Adrenal gland (tissue), 12 donors: Measurements from ENCODE around the gene EML6. TPM values are rescaled to one million over a fixed set of nuclear protein-coding genes. Genes with fewer than 3 reads are reported as not detected.

Experiments used
- DNase-seq, 7 donors: peaks; one replicate each; pipeline ENCODE4 v3.0.0-alpha.2; 2019 to 2020
- H3K27ac ChIP-seq, 5 donors: fragments of 200-600 bp; sonication (generic) in 4 of 5; 1 replicate in 3 of 5; 2 replicates in 2 of 5; pipeline versions ENCODE4 v1.5.1 to v1.8.0; 2016 to 2020; ENCODE audit warnings: mild to moderate bottlenecking in 1 of 5
- H3K27me3 ChIP-seq: fragments of 200-600 bp; 2 replicates; pipeline ENCODE4 v1.8.0; 2021
- H3K36me3 ChIP-seq, 2 donors: fragments of 200-600 bp; replicated peaks in 1 of 2; 1 replicate in 1 of 2; 2 replicates in 1 of 2; pipeline versions ENCODE4 v1.5.1 to v1.8.0; 2018 to 2022
- H3K4me1 ChIP-seq, 2 donors: fragments of 200-600 bp; replicated peaks in 1 of 2; 1 replicate in 1 of 2; 2 replicates in 1 of 2; pipeline versions ENCODE4 v1.5.1 to v1.8.0; 2018 to 2021
- H3K4me3 ChIP-seq, 4 donors: fragments of 200-600 bp; sonication (generic) in 3 of 4; one replicate each; pipeline ENCODE4 v1.5.1; 2016 to 2018
- H3K9me3 ChIP-seq, 3 donors: fragments of 200-600 bp; sonication (generic) in 1 of 3; replicated peaks in 1 of 3; 1 replicate in 2 of 3; 2 replicates in 1 of 3; pipeline versions ENCODE4 v1.5.1 to v1.8.0; 2016 to 2021
- CTCF ChIP-seq, 6 experiments: fragments of 450-650 bp in 4 of 6; fragments of 200-600 bp in 2 of 6; sonication (generic) in 1 of 6; IDR thresholded peaks; 1 replicate in 5 of 6; 2 replicates in 1 of 6; pipeline versions ENCODE4 v1.5.1 to v1.8.0; 2016 to 2021; ENCODE audit warnings: antibody characterized with exemption in 6 of 6, mild to moderate bottlenecking in 2 of 6, moderate library complexity in 1 of 6
- POLR2A ChIP-seq, 2 donors: fragments of 450-650 bp; IDR thresholded peaks; one replicate each; pipeline ENCODE4 v1.6.1; 2017; ENCODE audit warnings: antibody characterized with exemption in 2 of 2, mild to moderate bottlenecking in 2 of 2, moderate library complexity in 1 of 2
- WGBS, 4 donors: extraction: QIAGEN DNeasy Blood & Tissue Kit in 2 of 4; methylation state at CpG; one replicate each; pipeline versions ENCODE4 v1.1.5 to v1.1.7; 2013 to 2017; 5-methylcytosine and 5-hydroxymethylcytosine counted together
- intact Hi-C, 2 donors: fragments of 100-400 bp; cut with DNase I; formaldehyde crosslinking; loops; one replicate each; pipeline versions ENCODE4 v1.14.1 to v1.15.0; 2022 to 2023
- polyA plus RNA-seq, 3 donors: library from polyadenylated mRNA; stranded (reverse); fragments of 200-250 nt in 2 of 3; fragments of 350-450 nt in 1 of 3; fragmentation: Illumina TruSeq in 1 of 3; extraction: RNeasy Lipid Tissue Mini Kit (QIAGEN cat#74804) in 1 of 3; gene quantifications; one replicate each; pipeline ENCODE4 v1.2.3, GENCODE V29; 2013 to 2014
- total RNA-seq, 9 donors: library from RNA; depleted of rRNA in 4 of 9; stranded (reverse); fragments of >200 nt in 4 of 9; fragments of 120-200 nt in 1 of 9; fragmentation: NEBNext Ultra II Directional in 1 of 9; extraction: Animal tissue kit (Norgen Biotek cat#: 25700) in 1 of 9; gene quantifications; one replicate each; pipeline versions ENCODE4 v1.1.0 to v1.2.4, GENCODE V29; 2013 to 2023
- donor health status: healthy with polysubstance abuse.
- donor health status: Bipolar disorder and iron deficiency.
- donor health status: DM: yes; HTN: yes; CAD: no.
- donor health status: DM: no; HTN: no; CAD: no.
- donor health status: DM: no; HTN: no; CAD: no.
- donor health status: DM: yes; HTN: yes; CAD: no.

Gene EML6
- total and polyA plus RNA-seq, 12 donors: 6.0 to 19.3 (median 10.9) TPM

GRCh38 chr2:54791831-54792230 lies 68.4 kb downstream of the EML6 start:
- intact Hi-C loops: no loop called here
- TF ChIP-seq CTCF (IDR thresholded peaks at IDR 0.05): no peak
- no peak for TF ChIP-seq POLR2A (IDR thresholded peaks at IDR 0.05)
- H3K4me1 ChIP-seq: no peaks in the 10 kb centered on the region

GRCh38 chr2:54797307-54797706 lies 73.8 kb downstream of the EML6 start:
- TF ChIP-seq CTCF (IDR thresholded peaks at IDR 0.05) (no peak), POLR2A (IDR thresholded peaks at IDR 0.05) (no peak)
- no peak overlapping the region for H3K27ac ChIP-seq
- DNase-seq: no peak
- H3K4me1 ChIP-seq: no peaks in the 10 kb centered on the region
- intact Hi-C loops: no loop called here
- WGBS, 4 donors: 91 to 97% (median 93%) methylated on average over 4 of the region's 4 CpGs
- no peaks in the 10 kb centered on the region for H3K9me3 ChIP-seq
- H3K27me3 ChIP-seq: no peaks in the 10 kb centered on the region
- H3K36me3 ChIP-seq: no peaks in the 10 kb centered on the region
- H3K4me3 ChIP-seq: no peak overlapping the region

More at GRCh38 chr2:54791831-54792230, 68.4 kb downstream of the EML6 start:
- Histone ChIP-seq H3K4me3 (no peak overlapping the region), H3K36me3 (no peaks in the 10 kb centered on the region), H3K9me3 (no peaks in the 10 kb centered on the region), H3K27me3 (no peaks in the 10 kb centered on the region), H3K27ac (no peak overlapping the region)
- DNase-seq: no peak
- WGBS, 4 donors: 78 to 91% (median 87%) methylated on average over 3 of the region's 3 CpGs

GRCh38 chr2:54801352-54801751 lies 77.9 kb downstream of the EML6 start:
- intact Hi-C loops: no loop called here

More at GRCh38 chr2:54801352-54801751, 77.9 kb downstream of the EML6 start:
- TF ChIP-seq POLR2A (IDR thresholded peaks at IDR 0.05) (no peak), CTCF (IDR thresholded peaks at IDR 0.05) (no peak)
- H3K4me1 ChIP-seq: no peaks in the 10 kb centered on the region
- H3K36me3 ChIP-seq: no peaks in the 10 kb centered on the region
- no peaks in the 10 kb centered on the region for H3K27me3 ChIP-seq
- H3K27ac ChIP-seq: no peak overlapping the region
- DNase-seq: no peak
- 86 to 94% (median 92%) methylated on average over 6 of the region's 6 CpGs for WGBS, 4 donors
- H3K9me3 ChIP-seq: no peaks in the 10 kb centered on the region
- H3K4me3 ChIP-seq: no peak overlapping the region
